ENCODE measurements around the gene RNF144A.

Gene RNF144A

GRCh38 chr2:7037340-7038333 is 120.4 kb downstream of the RNF144A start:
- Histone ChIP-seq H3K9me3 (ENCODE audit: control insufficient read depth, low read length) (no peaks in the 10 kb centered on the region), H3K27me3 (ENCODE audit: control insufficient read depth, insufficient read depth, low read length, poor library complexity, severe bottlenecking) (no peaks in the 10 kb centered on the region), H3K36me3 (ENCODE audit: control insufficient read depth, insufficient read depth, low read length) (no peaks in the 10 kb centered on the region), H3K4me3 (ENCODE audit: insufficient read depth, low read depth, low read length) (no peak overlapping the region), H3K27ac (ENCODE audit: insufficient read depth, low read depth, low read length, poor library complexity, severe bottlenecking) (no peak overlapping the region), H3K4me1 (ENCODE audit: control insufficient read depth, insufficient read depth, low read length) (no peaks in the 10 kb centered on the region)
- WGBS, 2 experiments, result 71% methylated on average over 17 to 18 of the region's 18 CpGs

GRCh38 chr2:7040547-7040946 is 123.3 kb downstream of the RNF144A start:
- no peak overlapping the region for H3K4me3 ChIP-seq (ENCODE audit: insufficient read depth, low read depth, low read length)
- no peaks in the 10 kb centered on the region for H3K36me3 ChIP-seq (ENCODE audit: control insufficient read depth, insufficient read depth, low read length)
- H3K27ac ChIP-seq (ENCODE audit: insufficient read depth, low read depth, low read length, poor library complexity, severe bottlenecking), result no peak overlapping the region
- H3K4me1 ChIP-seq (ENCODE audit: control insufficient read depth, insufficient read depth, low read length), result no peaks in the 10 kb centered on the region
- H3K9me3 ChIP-seq (ENCODE audit: control insufficient read depth, low read length), result no peaks in the 10 kb centered on the region
- no peaks in the 10 kb centered on the region for H3K27me3 ChIP-seq (ENCODE audit: control insufficient read depth, insufficient read depth, low read length, poor library complexity, severe bottlenecking)
- WGBS, 2 experiments, result 92% methylated on average over 8 of the region's 8 CpGs

- H3K27me3 ChIP-seq (ENCODE audit: control insufficient read depth, insufficient read depth, low read length, poor library complexity, severe bottlenecking), result no peaks in the 10 kb centered on the region
- H3K4me1 ChIP-seq (ENCODE audit: control insufficient read depth, insufficient read depth, low read length), result no peaks in the 10 kb centered on the region
- H3K36me3 ChIP-seq (ENCODE audit: control insufficient read depth, insufficient read depth, low read length), result no peaks in the 10 kb centered on the region
- 94 to 95% methylated on average over 7 of the region's 7 CpGs for WGBS, 2 experiments
- no peaks in the 10 kb centered on the region for H3K9me3 ChIP-seq (ENCODE audit: control insufficient read depth, low read length)
- no peak overlapping the region for H3K4me3 ChIP-seq (ENCODE audit: insufficient read depth, low read depth, low read length)
- H3K27ac ChIP-seq (ENCODE audit: insufficient read depth, low read depth, low read length, poor library complexity, severe bottlenecking), result no peak overlapping the region
These were observed 124.2 kb downstream of the RNF144A start for GRCh38 chr2:7041421-7041820.

- Histone ChIP-seq H3K4me3 (ENCODE audit: insufficient read depth, low read depth, low read length) (no peak overlapping the region), H3K36me3 (ENCODE audit: control insufficient read depth, insufficient read depth, low read length) (no peaks in the 10 kb centered on the region), H3K27me3 (ENCODE audit: control insufficient read depth, insufficient read depth, low read length, poor library complexity, severe bottlenecking) (no peaks in the 10 kb centered on the region), H3K27ac (ENCODE audit: insufficient read depth, low read depth, low read length, poor library complexity, severe bottlenecking) (no peak overlapping the region), H3K9me3 (ENCODE audit: control insufficient read depth, low read length) (no peaks in the 10 kb centered on the region), H3K4me1 (ENCODE audit: control insufficient read depth, insufficient read depth, low read length) (no peaks in the 10 kb centered on the region)
- WGBS, 2 experiments, result 93 to 94% methylated on average over 3 of the region's 3 CpGs
These were observed 126.5 kb downstream of the RNF144A start for GRCh38 chr2:7043690-7044089.

GRCh38 chr2:7044253-7045250 is 127.3 kb downstream of the RNF144A start:
- no peaks in the 10 kb centered on the region for H3K4me1 ChIP-seq (ENCODE audit: control insufficient read depth, insufficient read depth, low read length)
- H3K36me3 ChIP-seq (ENCODE audit: control insufficient read depth, insufficient read depth, low read length), result no peaks in the 10 kb centered on the region
- H3K9me3 ChIP-seq (ENCODE audit: control insufficient read depth, low read length), result no peaks in the 10 kb centered on the region
- no peak overlapping the region for H3K27ac ChIP-seq (ENCODE audit: insufficient read depth, low read depth, low read length, poor library complexity, severe bottlenecking)
- 82 to 84% methylated on average over 17 of the region's 17 CpGs for WGBS, 2 experiments
- no peaks in the 10 kb centered on the region for H3K27me3 ChIP-seq (ENCODE audit: control insufficient read depth, insufficient read depth, low read length, poor library complexity, severe bottlenecking)
- no peak overlapping the region for H3K4me3 ChIP-seq (ENCODE audit: insufficient read depth, low read depth, low read length)

GRCh38 chr2:7045601-7046590 is 128.7 kb downstream of the RNF144A start:
- no peak overlapping the region for H3K4me3 ChIP-seq (ENCODE audit: insufficient read depth, low read depth, low read length)
- H3K36me3 ChIP-seq (ENCODE audit: control insufficient read depth, insufficient read depth, low read length), result no peaks in the 10 kb centered on the region
- no peaks in the 10 kb centered on the region for H3K9me3 ChIP-seq (ENCODE audit: control insufficient read depth, low read length)
- H3K27ac ChIP-seq (ENCODE audit: insufficient read depth, low read depth, low read length, poor library complexity, severe bottlenecking), result no peak overlapping the region
- no peaks in the 10 kb centered on the region for H3K4me1 ChIP-seq (ENCODE audit: control insufficient read depth, insufficient read depth, low read length)
- no peaks in the 10 kb centered on the region for H3K27me3 ChIP-seq (ENCODE audit: control insufficient read depth, insufficient read depth, low read length, poor library complexity, severe bottlenecking)
- WGBS, 2 experiments, result 93 to 95% methylated on average over 15 of the region's 15 CpGs

- 89 to 98% methylated on average over 3 of the region's 3 CpGs for WGBS, 2 experiments
- Histone ChIP-seq H3K4me3 (ENCODE audit: insufficient read depth, low read depth, low read length) (no peak overlapping the region), H3K9me3 (ENCODE audit: control insufficient read depth, low read length) (no peaks in the 10 kb centered on the region), H3K36me3 (ENCODE audit: control insufficient read depth, insufficient read depth, low read length) (no peaks in the 10 kb centered on the region), H3K27ac (ENCODE audit: insufficient read depth, low read depth, low read length, poor library complexity, severe bottlenecking) (no peak overlapping the region), H3K27me3 (ENCODE audit: control insufficient read depth, insufficient read depth, low read length, poor library complexity, severe bottlenecking) (no peaks in the 10 kb centered on the region), H3K4me1 (ENCODE audit: control insufficient read depth, insufficient read depth, low read length) (no peaks in the 10 kb centered on the region)
These were observed 130.4 kb downstream of the RNF144A start for GRCh38 chr2:7047661-7048060.

GRCh38 chr2:7048762-7049294 is 131.6 kb downstream of the RNF144A start:
- Histone ChIP-seq H3K36me3 (ENCODE audit: control insufficient read depth, insufficient read depth, low read length) (no peaks in the 10 kb centered on the region), H3K4me3 (ENCODE audit: insufficient read depth, low read depth, low read length) (no peak overlapping the region), H3K27ac (ENCODE audit: insufficient read depth, low read depth, low read length, poor library complexity, severe bottlenecking) (no peak overlapping the region), H3K9me3 (ENCODE audit: control insufficient read depth, low read length) (no peaks in the 10 kb centered on the region), H3K27me3 (ENCODE audit: control insufficient read depth, insufficient read depth, low read length, poor library complexity, severe bottlenecking) (no peaks in the 10 kb centered on the region), H3K4me1 (ENCODE audit: control insufficient read depth, insufficient read depth, low read length) (no peaks in the 10 kb centered on the region)
- WGBS, 2 experiments, result 58 to 62% methylated on average over 4 of the region's 4 CpGs

- H3K36me3 ChIP-seq (ENCODE audit: control insufficient read depth, insufficient read depth, low read length), result no peaks in the 10 kb centered on the region
- WGBS, 2 experiments, result 86 to 92% methylated on average over 3 of the region's 3 CpGs
- no peaks in the 10 kb centered on the region for H3K4me1 ChIP-seq (ENCODE audit: control insufficient read depth, insufficient read depth, low read length)
- H3K27me3 ChIP-seq (ENCODE audit: control insufficient read depth, insufficient read depth, low read length, poor library complexity, severe bottlenecking), result no peaks in the 10 kb centered on the region
- H3K9me3 ChIP-seq (ENCODE audit: control insufficient read depth, low read length), result no peaks in the 10 kb centered on the region
- no peak overlapping the region for H3K4me3 ChIP-seq (ENCODE audit: insufficient read depth, low read depth, low read length)
- no peak overlapping the region for H3K27ac ChIP-seq (ENCODE audit: insufficient read depth, low read depth, low read length, poor library complexity, severe bottlenecking)
These were observed 135.2 kb downstream of the RNF144A start for GRCh38 chr2:7052404-7052803.

Measured in ectodermal cell (in vitro differentiated cells).